ENCODE data around the gene OR2V1. TPM values are rescaled to one million over a fixed set of nuclear protein-coding genes. Genes with fewer than 3 reads are reported as not detected.

Gene OR2V1
- total RNA-seq, 2 experiments from 2014 or later: not detected

- CTCF ChIA-PET: no interaction called here
- H3K27ac Mint-ChIP-seq: no peak overlapping the region
- no peak for DNase-seq
- H3K4me3 Mint-ChIP-seq: no peak overlapping the region
- H3K9me3 Mint-ChIP-seq: no peaks in the 10 kb centered on the region
- no peaks in the 10 kb centered on the region for H3K4me1 Mint-ChIP-seq
- H3K27me3 Mint-ChIP-seq: peaks cover 27% of the 10 kb centered on the region
- POLR2A ChIA-PET: no interaction called here
- no peaks in the 10 kb centered on the region for H3K36me3 Mint-ChIP-seq (ENCODE audit: low read depth)
These were observed 44.7 kb downstream of the OR2V1 start for GRCh38 chr5:181086026-181086883.

GRCh38 chr5:181084621-181085195, 46.3 kb downstream of the OR2V1 start:
- Mint-ChIP-seq H3K9me3 (no peaks in the 10 kb centered on the region), H3K4me1 (no peaks in the 10 kb centered on the region), H3K36me3 (ENCODE audit: low read depth) (no peaks in the 10 kb centered on the region), H3K27me3 (peaks cover 33% of the 10 kb centered on the region), H3K27ac (no peak overlapping the region), H3K4me3 (no peak overlapping the region)
- ChIA-PET CTCF (no interaction called here), POLR2A (no interaction called here)
- no peak for DNase-seq

GRCh38 chr5:181081989-181082388, 49.0 kb downstream of the OR2V1 start:
- H3K36me3 Mint-ChIP-seq (ENCODE audit: low read depth): no peaks in the 10 kb centered on the region
- H3K4me3 Mint-ChIP-seq: no peak overlapping the region
- no peaks in the 10 kb centered on the region for H3K4me1 Mint-ChIP-seq
- no peak for DNase-seq
- CTCF ChIA-PET: no interaction called here
- no peaks in the 10 kb centered on the region for H3K9me3 Mint-ChIP-seq
- POLR2A ChIA-PET: no interaction called here
- H3K27me3 Mint-ChIP-seq: peaks cover 31% of the 10 kb centered on the region
- no peak overlapping the region for H3K27ac Mint-ChIP-seq

GRCh38 chr5:181076920-181077319, 54.0 kb downstream of the OR2V1 start:
- no peaks in the 10 kb centered on the region for H3K9me3 Mint-ChIP-seq
- ChIA-PET POLR2A (no interaction called here), CTCF (no interaction called here)
- no peak overlapping the region for H3K27ac Mint-ChIP-seq
- H3K4me1 Mint-ChIP-seq: no peaks in the 10 kb centered on the region
- no peak overlapping the region for H3K4me3 Mint-ChIP-seq
- no peak for DNase-seq
- no peaks in the 10 kb centered on the region for H3K36me3 Mint-ChIP-seq (ENCODE audit: low read depth)
- H3K27me3 Mint-ChIP-seq: peaks cover 10% of the 10 kb centered on the region

Other genes starting within 250 kb of the OR2V1 start
- not detected for gene BTNL8, start 232.0 kb downstream of the OR2V1 start, total RNA-seq
- gene BTNL3, start 142.3 kb downstream of the OR2V1 start, total RNA-seq: not detected
- not detected for gene BTNL9, start 90.9 kb downstream of the OR2V1 start, total RNA-seq
- not detected for gene OR2V2, start 16.4 kb upstream of the OR2V1 start, total RNA-seq
- gene TRIM7, start 74.0 kb upstream of the OR2V1 start, total RNA-seq: 1 to 10 TPM; 1.9 to 2.0 TPM
- gene TRIM41, start 92.1 kb upstream of the OR2V1 start, total RNA-seq: 10 to 100 TPM; 42.4 to 43.7 TPM
- 1,000 to 10,000 TPM; 1,749 to 1,772 TPM for gene RACK1, start 112.7 kb upstream of the OR2V1 start, total RNA-seq
- gene TRIM52, start 130.0 kb upstream of the OR2V1 start, total RNA-seq: 10 to 100 TPM; 24.0 to 24.2 TPM
- gene OR4F3, start 236.1 kb upstream of the OR2V1 start, total RNA-seq: not detected